ENCODE results near the gene BCAR1.

The BCAR1 gene

DNA sequence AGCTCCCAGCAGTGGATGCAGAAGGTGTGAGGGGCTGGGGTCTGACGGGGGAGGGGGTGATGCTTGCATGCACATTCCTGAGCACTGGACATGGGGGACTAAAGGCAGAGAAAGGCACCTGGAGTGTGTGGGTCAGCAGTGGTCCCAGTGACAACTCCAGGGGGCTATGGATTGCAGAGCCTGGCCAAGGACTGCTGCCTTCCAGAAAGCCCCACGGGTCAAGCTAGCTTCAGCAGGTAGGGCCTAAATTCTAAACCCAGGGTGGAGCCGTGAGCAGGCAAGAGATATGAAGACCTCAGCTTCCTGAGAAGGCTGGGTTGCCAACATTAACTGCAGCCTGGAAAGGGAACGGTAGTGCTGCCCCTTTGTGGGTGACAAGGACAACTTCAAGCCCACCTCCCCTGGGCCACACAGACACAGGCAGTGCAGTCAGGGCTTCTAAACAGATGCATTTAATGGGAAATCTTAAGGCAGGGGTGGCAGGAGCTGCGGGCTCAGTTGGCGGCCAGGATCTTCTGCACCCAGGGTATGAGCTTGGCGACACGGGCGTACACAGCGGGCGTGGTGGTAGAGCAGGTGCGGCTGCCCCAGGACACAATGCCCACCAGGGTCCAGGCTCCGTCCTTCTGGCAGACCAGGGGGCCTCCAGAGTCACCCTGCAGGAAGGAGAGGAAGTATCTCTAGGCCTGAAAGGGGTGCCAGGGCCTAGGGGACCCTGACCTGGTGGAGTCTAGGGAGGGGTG, 47.6 kb downstream of the BCAR1 start:
- DNase-seq (ENCODE audit: low spot score) = no peak

GRCh38 chr16:75203096-75203495, 48.3 kb downstream of the BCAR1 start:
- DNase-seq (ENCODE audit: low spot score) = no peak

- DNase-seq (ENCODE audit: low spot score) = no peak
Measured at GRCh38 chr16:75202069-75202590, 49.3 kb downstream of the BCAR1 start.

DNA sequence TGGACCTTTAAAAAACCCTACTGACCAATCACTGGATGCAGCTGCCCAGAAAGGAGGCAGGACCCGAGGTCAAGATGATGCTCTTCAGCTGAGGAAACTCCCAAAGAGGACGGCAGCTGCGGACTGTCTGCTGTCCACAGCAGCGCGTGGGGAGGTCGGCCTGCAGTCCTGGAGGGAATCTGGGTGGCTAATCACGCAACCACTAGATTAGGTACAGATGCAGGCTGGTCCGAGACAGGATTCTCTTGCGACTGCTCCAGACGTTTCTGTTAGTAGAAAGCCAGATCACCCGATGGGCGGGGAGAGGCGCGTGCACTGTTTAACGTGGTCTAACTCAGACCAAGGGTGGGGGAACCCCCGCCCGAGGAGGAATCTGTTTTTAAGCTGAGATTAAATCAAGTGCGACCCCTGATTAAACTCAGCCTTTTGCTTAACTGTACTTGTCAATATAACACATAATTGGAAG, 53.3 kb downstream of the BCAR1 start:
- DNase-seq (ENCODE audit: low spot score) = no peak

- no peak for DNase-seq (ENCODE audit: low spot score)
Measured at GRCh38 chr16:75197522-75198134, 53.8 kb downstream of the BCAR1 start.

- no peak for DNase-seq (ENCODE audit: low spot score)
Measured at GRCh38 chr16:75196836-75197235, 54.6 kb downstream of the BCAR1 start.

DNA sequence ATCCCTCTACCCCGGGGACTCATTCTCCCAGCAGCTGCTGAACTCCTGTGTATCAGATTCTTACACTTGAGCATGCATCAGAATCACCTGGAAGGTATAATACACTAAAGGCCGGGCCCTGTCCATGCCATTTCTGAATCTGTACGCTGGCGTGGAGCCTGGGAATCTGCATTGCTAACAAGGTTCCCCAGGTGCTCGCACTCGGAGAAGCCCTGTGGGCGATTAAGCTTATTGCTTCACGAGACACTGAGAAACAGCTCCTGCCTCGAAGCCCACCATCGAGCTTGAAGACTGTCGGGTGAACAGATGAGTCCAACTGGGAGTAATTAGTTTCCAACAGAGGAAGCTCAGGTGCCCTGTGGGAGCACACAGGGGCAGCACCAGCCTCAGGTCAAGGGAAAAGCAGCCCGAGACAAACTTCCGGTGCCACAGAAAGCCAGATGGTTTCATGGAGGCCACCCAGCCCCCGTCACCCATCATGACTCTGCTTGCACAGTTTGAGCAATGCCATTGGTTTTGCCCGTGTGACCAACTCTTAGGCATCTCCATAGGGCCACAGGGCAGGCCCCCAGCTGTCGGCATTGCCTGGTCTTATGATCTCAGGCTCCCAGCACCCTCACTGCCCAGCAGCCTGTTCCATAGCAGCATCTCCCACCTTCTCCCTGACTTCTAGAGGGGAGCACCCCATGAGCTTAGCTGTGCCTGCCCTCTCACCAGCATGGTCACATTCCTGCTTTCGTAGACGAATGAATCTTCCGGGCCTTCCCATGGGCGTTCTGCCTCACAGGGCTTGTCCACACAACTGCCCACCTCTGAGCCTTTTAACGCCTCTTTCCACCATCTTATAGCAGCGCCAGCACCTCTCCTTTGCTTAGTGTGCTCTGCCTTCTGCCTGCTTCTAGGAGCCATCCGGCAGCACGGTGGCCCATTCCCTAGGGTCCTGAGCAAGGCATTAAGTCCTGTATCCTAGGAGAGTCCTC, 55.3 kb downstream of the BCAR1 start:
- no peak for DNase-seq (ENCODE audit: low spot score)

GRCh38 chr16:75193730-75194444, 57.5 kb downstream of the BCAR1 start:
- no peak for DNase-seq (ENCODE audit: low spot score)

GRCh38 chr16:75193265-75193650, 58.2 kb downstream of the BCAR1 start:
- no peak for DNase-seq (ENCODE audit: low spot score)

DNA sequence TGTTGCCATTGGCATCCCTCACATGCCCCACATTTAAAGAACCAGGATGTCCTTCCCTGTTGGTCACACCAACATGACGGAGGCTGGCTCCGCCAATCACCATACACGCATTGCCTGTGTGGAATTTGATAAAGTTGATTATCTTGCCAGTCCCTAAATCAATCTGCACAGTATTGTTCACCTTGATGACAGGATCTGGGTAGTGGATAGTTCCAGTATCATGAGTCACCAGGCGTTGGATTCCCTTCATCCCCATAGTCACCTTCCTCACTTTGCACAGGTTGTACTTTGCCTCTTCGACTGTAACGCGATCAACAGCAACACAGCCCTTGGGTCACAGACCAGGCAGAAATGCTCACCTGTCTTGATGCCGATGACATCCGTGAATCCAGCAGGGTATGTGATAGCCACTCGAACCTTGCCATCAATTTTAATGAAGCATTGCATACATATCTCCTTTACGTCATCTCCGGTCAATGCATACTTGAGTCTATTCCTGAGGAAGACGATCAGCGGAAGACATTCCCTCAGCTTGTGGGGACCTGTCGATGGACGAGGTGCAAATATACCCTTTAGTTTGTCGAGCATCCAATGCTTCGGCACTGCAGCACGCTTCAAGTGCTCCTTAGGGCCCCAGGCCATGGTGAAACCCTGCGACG, 58.7 kb downstream of the BCAR1 start:
- no peak for DNase-seq (ENCODE audit: low spot score)

DNA sequence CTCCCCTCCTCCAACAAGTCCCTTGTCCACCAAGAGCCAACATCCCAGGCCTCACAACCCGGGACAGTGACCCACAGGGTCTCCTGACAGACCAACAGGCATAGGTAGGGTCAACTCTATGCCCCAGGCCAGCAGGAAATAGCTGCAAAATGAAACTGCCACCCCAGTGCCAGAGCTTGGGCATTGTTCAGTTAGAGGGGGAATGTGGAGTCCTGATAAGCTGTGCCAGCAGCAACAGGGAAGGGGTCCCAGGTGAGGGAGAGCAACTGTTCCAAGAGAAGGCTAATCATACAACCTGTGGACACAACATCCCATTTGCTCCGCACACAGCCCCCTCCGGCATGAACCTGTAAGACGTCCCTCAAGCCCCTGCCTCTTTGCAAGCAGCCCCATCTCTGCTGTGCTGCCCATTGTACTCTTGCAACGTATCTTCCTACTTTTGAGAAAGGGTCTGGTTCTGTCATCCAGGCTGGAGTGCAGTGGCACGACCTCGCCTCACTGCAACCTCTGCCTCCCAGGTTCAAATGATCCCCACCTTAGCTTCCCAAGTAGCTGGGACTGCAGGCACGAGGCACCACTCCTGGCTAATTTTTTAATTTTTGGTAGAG, 61.7 kb downstream of the BCAR1 start:
- DNase-seq (ENCODE audit: low spot score) = no peak

- DNase-seq (ENCODE audit: low spot score) = no peak
Measured at GRCh38 chr16:75188832-75189477, 62.5 kb downstream of the BCAR1 start.

DNA sequence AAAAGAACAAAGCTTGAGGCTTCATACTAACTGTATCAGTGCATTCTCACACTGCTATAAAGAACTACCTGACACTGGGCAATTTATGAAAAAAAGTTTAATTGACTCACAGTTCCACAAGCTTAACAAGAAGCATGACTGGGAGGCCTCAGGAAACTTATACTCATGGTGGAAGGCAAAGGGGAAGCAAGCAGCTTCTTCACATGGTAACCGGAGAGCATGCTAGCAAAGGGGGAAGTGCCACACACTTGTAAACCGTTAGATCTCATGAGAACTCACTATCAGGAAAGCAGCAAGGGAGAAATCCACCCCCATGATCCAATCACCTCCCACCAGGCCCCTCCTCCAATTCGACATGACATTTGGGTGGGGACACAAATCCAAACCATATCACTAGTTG, 69.8 kb downstream of the BCAR1 start:
- DNase-seq (ENCODE audit: low spot score) = no peak

DNA sequence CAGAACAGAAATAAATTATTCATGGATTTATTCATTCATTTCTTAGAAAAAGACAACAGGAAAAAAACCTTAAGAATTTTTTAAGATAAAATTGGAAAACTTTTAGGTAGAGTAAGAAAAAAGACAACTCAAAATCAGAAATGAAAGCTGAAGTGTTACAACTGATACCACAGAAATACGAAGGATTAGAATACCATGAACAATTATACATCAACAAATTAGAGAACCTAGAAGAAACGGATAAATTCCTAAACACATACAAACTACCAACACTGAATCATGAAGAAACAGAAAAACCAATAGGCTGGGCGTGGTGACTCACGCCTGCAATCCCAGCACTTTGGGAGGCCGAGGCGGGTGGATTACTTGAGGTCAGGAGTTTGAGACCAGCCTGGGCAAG, 72.2 kb downstream of the BCAR1 start:
- DNase-seq (ENCODE audit: low spot score) = no peak

Measured in ecto neural progenitor cell (in vitro differentiated cells).